ENCODE results near the gene SPATA22.

GRCh38 chr17:3513305-3514035, 41.9 kb upstream of the SPATA22 start:
- no peak for TF ChIP-seq TAF1 (IDR thresholded peaks at IDR 0.05; ENCODE audit: borderline replicate concordance, insufficient read depth, low read length)
- TF ChIP-seq POLR2AphosphoS5 (IDR thresholded peaks at IDR 0.05; ENCODE audit: low read depth, low read length), result no peak
- TF ChIP-seq REST (IDR thresholded peaks at IDR 0.05; ENCODE audit: insufficient read depth in 1 of 2, low read depth in 2 of 2, low read length in 2 of 2), result no peak

Measured in PFSK-1 (cell line).